HG03135 (cell line): ENCODE data around the gene TADA2A.
"Not testable (repeated sequence)": the region's sequence is repeated elsewhere in the genome, so short reads cannot be mapped to it uniquely, and the experiment has no call there.

Experiments used
- ATAC-seq: cut with Tn5 transposase; IDR thresholded peaks from one replicate; pipeline ENCODE4 v1.9.1; 2021; ENCODE audit warnings: mild to moderate bottlenecking, moderate library complexity; ENCODE audit not compliant: unreplicated experiment

TADA2A gene

DNA sequence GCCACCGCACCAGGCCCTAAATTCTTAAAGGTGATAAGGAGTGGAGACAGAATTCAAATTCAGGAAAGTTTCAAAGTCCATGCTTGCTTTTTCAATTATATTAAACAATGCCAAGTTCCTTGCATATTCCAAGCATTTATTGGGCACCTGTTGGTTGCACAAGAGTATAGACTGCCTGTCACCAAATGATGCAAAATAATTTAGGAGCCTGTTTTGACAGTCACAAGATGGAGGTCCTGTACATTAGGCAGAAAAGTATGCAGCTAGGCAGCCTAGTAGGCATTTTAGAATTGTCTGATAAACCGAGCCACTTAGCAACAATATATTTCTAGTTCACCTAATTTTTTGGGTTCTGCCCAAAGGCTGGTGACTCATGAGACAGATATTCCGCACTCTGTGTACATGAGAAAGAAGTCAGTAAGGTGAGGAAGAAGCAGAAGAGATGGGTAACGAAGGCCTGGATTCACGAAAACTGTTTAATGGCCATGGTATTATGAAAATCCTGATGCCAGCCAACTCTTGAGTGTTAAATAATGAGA lies 7.4 kb upstream of the TADA2A start:
- no peak for ATAC-seq

GRCh38 chr17:37400505-37400904 lies 6.2 kb upstream of the TADA2A start:
- no peak for ATAC-seq

DNA sequence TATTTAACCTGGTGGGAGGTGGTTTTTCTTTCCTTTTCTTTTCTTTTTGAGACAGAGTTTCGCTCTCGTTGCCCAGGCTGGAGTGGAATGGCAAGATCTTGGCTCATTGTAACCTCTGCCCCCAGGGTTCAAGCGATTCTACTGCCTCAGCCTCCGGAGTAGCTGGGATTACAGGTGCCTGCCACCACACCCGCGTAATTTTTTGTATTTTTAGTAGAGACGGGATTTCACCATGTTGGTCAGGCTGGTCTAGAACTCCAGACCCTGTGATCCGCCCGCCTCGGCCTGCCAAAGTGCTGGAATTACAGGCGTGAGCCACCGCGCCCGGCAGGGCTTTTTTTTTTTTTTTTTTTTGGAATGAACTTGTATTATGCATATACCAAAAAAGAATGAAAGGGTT lies 1.2 kb upstream of the TADA2A start:
- not testable (repeated sequence) for ATAC-seq

- peak; percentile 39 for ATAC-seq
These were observed 591 bp upstream of the TADA2A start for GRCh38 chr17:37405955-37406634.

DNA sequence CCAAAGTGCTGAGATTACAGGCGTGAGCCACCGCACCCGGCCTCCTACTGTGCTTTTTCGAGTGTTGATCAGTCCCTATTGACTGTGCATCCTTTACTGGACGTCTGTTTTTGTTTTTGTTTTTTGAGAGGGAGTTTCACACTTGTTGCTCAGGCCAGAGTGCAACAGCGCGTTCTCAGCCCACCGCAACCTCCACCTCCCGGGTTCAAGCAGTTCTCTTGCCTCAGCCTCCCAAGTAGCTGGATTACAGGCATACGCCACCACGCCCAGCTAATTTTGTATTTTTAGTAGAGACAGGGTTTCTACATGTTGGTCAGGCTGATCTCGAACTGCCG lies 1.4 kb downstream of the TADA2A start:
- ATAC-seq: not testable (repeated sequence)

DNA sequence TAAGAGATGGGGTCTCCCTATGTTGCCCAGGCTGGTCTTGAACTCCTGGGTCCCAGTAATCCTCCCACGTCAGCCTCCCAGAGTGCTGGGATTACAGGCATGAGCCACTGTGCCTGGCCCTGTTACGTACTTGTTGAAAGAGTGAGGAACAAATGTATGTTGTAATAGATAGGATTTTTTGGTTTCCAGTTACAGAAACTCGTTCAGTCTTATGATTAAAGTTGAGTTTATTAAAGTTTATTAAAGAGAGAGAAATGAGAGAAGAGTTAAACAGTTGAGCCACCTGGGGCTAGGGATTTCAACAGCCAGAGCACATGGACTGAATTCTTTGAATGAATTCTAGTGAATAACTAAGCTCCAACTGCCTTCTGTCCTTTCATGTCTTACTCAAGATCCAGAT lies 3.7 kb downstream of the TADA2A start:
- no peak for ATAC-seq

DNA sequence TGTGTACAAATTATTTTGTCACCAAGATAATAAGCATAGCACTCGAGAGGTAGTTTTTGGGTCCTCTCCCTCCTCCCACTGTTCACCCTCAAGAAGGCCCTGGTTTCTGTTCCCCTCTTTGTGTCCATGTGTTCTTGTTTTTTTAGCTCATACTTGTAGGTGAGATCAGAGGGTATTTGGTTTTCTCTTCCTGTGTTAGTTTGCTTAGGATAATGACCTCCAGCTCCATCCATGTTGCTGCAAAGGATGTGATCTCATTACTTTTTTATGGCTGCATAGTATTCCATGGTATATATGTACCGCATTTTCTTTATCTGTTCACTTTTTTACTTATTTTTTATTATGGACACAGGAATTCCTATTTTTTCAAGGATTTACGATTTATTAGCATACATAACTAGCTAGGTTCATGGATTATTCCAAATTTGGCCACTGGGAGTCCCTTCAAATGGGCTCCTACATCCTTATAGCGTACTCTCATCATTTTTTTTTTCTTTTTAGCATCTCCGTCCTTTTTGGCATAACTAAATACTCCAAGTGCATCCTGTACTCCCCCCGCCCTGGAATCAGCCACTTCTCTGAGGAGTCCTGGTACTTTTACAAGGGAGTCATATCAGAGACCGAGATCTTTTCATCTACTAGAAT lies 7.3 kb downstream of the TADA2A start:
- ATAC-seq: no peak

- no peak for ATAC-seq
These were observed 11.2 kb downstream of the TADA2A start for GRCh38 chr17:37417852-37418251.

DNA sequence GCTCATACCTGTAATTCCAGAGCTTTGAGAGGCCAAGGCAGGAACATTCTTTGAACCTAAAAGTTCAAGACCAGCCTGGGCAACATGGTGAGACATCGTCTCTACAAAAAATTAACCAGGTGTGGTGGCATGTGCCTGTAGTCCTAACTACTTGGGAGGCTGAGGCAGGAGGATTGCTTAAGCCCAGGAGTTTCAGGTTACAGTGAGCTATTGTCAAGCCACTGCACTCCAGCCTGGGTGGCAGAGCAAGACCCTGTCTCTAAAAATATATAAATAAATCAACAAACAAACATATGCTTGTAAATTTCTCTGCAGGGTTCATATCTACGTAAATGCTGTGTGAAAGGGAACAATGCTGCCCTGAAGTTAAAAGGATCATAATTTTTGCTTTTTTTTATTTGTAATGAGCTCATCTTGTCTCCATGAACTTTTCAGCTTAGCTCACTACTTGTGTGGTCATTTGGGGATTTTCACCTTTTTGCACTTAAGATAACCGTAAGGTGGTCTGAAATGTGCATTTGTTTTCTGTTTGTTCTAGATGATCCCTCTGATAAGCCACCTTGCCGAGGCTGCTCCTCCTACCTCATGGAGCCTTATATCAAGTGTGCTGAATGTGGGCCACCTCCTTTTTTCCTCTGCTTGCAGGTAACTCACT lies 16.4 kb downstream of the TADA2A start:
- ATAC-seq: no peak

DNA sequence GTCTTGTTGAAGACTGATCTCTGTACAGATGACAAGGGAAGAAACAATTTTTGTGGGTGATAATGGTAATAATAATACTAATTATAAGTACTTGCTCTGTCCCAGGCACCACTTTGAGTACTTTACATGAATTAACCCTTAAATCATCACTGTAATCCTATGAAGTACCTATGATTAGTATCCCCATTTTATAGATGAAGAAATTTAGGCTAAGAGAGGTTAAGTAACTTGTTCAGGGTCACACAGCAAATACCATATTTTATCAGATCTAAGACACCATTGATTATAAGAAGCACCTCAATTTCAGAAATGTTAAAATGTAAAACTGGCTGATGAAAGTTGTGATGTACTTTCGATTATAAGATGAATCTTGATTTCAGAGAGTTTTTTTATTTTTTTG lies 18.6 kb downstream of the TADA2A start:
- no peak for ATAC-seq

DNA sequence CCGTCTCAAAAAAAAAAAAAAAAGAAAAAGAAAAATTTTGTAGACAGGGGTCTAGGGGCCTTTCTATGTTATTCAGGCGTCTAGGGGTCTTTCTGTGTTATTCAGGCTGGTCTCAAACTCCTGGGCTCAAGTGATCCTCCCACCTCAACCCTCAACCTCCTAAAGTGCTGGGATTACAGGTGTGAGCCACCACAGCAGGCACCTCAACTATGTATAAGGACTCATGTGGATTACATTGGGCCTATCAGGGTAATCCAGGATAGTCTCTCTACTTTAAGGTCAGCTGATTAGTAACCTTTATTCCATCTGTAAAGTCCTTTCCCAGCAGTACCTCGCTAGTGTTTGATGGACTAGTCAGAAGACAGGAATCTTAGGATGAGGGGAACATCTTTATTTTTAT lies 22.4 kb downstream of the TADA2A start:
- no peak for ATAC-seq

DNA sequence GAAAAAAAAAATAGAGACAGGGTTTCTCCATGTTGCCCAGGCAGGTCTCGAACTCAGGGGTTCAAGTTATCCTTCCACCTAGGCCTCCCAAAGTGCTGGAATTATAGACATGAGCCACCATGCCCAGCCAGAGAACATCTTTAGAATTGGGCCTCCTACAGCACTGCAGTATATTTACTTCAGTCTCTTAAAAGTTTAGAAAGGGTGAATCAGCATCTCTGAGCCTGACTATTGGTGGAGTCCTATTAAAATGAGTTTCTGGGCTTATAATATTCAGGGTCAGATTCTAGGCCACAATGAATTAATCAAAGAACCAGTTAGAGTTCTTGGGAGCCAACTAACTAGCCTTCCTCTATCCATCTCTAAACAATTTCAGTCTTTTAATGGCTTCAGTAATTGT lies 22.8 kb downstream of the TADA2A start:
- no peak for ATAC-seq

DNA sequence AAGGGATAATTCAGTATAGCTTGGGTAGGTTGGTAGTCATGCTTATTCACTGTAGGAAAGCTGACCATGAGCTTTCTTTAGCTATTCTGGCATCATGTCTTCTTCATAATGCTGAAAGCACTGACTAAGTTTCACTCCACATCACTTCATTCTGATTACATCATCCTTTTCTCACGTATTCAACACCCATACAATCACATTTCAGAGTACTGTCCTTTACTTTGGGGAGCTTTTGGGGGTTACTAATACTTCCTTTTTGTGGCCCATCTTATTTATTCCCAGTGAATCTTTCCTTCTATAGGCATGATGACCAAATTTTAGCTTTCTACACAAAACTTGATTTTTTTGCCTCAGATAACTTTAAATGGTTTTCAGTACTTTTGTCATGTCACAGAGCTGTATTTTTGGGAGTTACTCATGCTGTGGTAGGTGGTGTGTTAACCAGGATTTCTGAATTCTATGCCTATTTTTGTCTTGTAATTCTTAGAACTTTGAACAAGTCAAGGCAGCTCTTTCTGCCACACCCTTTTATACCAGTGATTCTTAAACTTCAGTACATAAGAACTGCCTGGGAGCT lies 23.5 kb downstream of the TADA2A start:
- ATAC-seq: no peak

GRCh38 chr17:37432671-37433070 lies 26.0 kb downstream of the TADA2A start:
- ATAC-seq: no peak

- ATAC-seq: no peak
These were observed 31.5 kb downstream of the TADA2A start for GRCh38 chr17:37438141-37438540.

DNA sequence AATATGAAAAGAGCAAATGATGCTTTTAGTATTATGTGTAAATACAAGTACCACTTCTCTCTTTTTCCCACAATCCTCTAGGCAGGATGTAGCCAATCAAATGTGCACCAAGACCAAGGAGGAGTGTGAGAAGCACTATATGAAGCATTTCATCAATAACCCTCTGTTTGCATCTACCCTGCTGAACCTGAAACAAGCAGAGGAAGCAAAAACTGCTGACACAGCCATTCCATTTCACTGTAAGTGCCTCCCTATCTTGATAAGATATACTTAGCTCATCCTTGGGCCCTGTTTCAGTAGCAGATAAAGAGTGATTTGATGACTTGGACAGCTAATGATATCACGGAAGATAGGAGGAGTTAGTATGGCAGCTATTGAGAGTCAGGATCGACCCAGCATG lies 33.7 kb downstream of the TADA2A start:
- no peak for ATAC-seq

- ATAC-seq: not testable (repeated sequence)
These were observed 34.8 kb downstream of the TADA2A start for GRCh38 chr17:37441369-37442014.

DNA sequence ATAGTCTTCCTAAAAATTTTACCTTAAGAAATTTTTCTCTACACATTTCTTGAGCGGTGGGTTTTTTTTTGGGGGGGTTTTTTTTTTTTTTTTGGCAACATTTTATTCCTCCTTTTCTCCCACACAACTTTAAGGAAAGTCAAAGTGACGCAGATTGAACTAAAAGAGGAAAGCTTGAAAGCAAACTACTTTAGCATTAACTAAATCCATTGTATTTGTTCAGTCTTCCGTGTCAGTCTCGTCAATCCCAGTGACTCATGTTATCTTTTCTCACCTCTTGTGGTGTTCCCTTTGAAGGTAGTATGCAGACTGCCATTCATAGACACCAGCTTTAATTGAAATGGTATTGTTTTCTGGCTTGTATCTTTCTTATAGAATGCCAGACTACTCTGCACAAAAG lies 39.3 kb downstream of the TADA2A start:
- no peak for ATAC-seq

DNA sequence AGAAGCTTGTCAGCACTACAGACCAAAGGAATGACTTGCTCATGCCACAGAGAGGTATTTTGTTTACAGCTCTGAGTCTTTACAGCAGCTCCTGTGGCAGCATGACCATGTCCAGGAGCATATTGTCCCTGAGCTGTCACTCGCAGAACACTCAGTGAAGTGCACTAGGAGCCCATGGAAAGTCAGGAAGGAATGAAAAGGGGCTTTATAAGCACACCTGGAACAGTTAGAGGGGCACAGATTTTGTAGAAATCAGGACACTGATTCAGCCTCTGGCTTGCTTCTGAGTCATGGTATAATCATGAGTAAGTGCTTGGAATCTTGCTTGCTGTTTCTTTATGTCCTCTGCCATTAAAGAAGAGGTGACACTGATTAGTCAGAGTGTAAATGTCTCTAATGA lies 41.0 kb downstream of the TADA2A start:
- no peak for ATAC-seq

- ATAC-seq: no peak
These were observed 43.4 kb downstream of the TADA2A start for GRCh38 chr17:37450112-37450511.

GRCh38 chr17:37457801-37458200 lies 51.1 kb downstream of the TADA2A start:
- not testable (repeated sequence) for ATAC-seq
